GM23338 (cell line): ENCODE results near the gene CHMP6. TPM values are rescaled to one million over a fixed set of nuclear protein-coding genes. Genes with fewer than 3 reads are reported as not detected.

Source experiments
- ATAC-seq: fragments of 200-7000 bp; cut with Tn5 transposase; 3 replicates; pipeline ENCODE4 v1.9.1; 2020
- DNase-seq: peaks from one replicate; pipeline ENCODE4 v3.0.0-alpha.2; 2015; ENCODE audit warnings: low spot score
- H2AFZ ChIP-seq: fragments of 200-600 bp; sonication (generic); 2 replicates; pipeline ENCODE4 v1.8.0; 2016; ENCODE audit warnings: antibody characterized with exemption, mild to moderate bottlenecking, moderate library complexity
- H3F3A ChIP-seq: fragments of 200-600 bp; sonication (generic); replicated peaks from 2 replicates; pipeline ENCODE4 v1.8.0; 2017; ENCODE audit warnings: antibody characterized with exemption, mixed run types, low read depth
- H3K27ac ChIP-seq: fragments of 200-600 bp; sonication (generic); 2 replicates; pipeline ENCODE4 v1.6.1; 2016; ENCODE audit warnings: low read depth
- H3K27me3 ChIP-seq: fragments of 200-600 bp; sonication (generic); 2 replicates; pipeline ENCODE4 v1.8.0; 2016; ENCODE audit warnings: mild to moderate bottlenecking, mixed run types, moderate library complexity; ENCODE audit not compliant: insufficient read depth
- H3K36me3 ChIP-seq: fragments of 200-600 bp; sonication (generic); 2 replicates; pipeline ENCODE4 v1.8.0; 2016; ENCODE audit warnings: mild to moderate bottlenecking; ENCODE audit not compliant: insufficient read depth
- H3K4me1 ChIP-seq: fragments of 200-600 bp; sonication (generic); 2 replicates; pipeline ENCODE4 v1.8.0; 2016; ENCODE audit warnings: mild to moderate bottlenecking, moderate library complexity; ENCODE audit not compliant: insufficient read depth
- H3K4me2 ChIP-seq: fragments of 200-600 bp; sonication (generic); 2 replicates; pipeline ENCODE4 v1.7.1; 2017; ENCODE audit warnings: mixed run types
- H3K4me3 ChIP-seq: fragments of 200-600 bp; sonication (generic); 2 replicates; pipeline ENCODE4 v1.6.1; 2016; ENCODE audit warnings: mixed run types
- H3K79me2 ChIP-seq: fragments of 200-600 bp; sonication (generic); replicated peaks from 2 replicates; pipeline ENCODE4 v1.8.0; 2017; ENCODE audit warnings: mild to moderate bottlenecking; ENCODE audit not compliant: insufficient read depth
- H3K9me2 ChIP-seq: fragments of 200-600 bp; sonication (generic); 2 replicates; pipeline ENCODE4 v1.8.0; 2017; ENCODE audit not compliant: insufficient read depth
- H4K20me1 ChIP-seq: fragments of 200-600 bp; sonication (generic); replicated peaks from 2 replicates; pipeline ENCODE4 v1.8.0; 2017; ENCODE audit warnings: mild to moderate bottlenecking; ENCODE audit not compliant: insufficient read depth
- H3K27ac Mint-ChIP-seq: 2 replicates; pipeline ENCODE4 v1.8.0; 2020; ENCODE audit warnings: inconsistent platforms, mild to moderate bottlenecking, moderate library complexity, mixed read lengths
- H3K27me3 Mint-ChIP-seq: 3 replicates; pipeline ENCODE4 v1.8.0; 2022; ENCODE audit warnings: low read depth, mild to moderate bottlenecking, moderate library complexity, mixed read lengths, inconsistent platforms; ENCODE audit not compliant: insufficient read depth, poor library complexity
- H3K36me3 Mint-ChIP-seq: 3 replicates; pipeline ENCODE4 v1.8.0; 2021; ENCODE audit warnings: low read depth, mild to moderate bottlenecking, inconsistent platforms, moderate library complexity, mixed read lengths
- H3K4me1 Mint-ChIP-seq: 3 replicates; pipeline ENCODE4 v1.8.0; 2020; ENCODE audit warnings: mild to moderate bottlenecking, inconsistent platforms, mixed read lengths
- H3K4me3 Mint-ChIP-seq: 3 replicates; pipeline ENCODE4 v1.8.0; 2021; ENCODE audit warnings: moderate library complexity, mild to moderate bottlenecking, inconsistent platforms, mixed read lengths
- H3K9me3 Mint-ChIP-seq: 3 replicates; pipeline ENCODE4 v1.8.0; 2020; ENCODE audit warnings: moderate library complexity, mild to moderate bottlenecking, inconsistent platforms, mixed read lengths
- CREB1 ChIP-seq: fragments of 250-450 bp; sonication (Bioruptor Pico); IDR thresholded peaks from 2 replicates; pipeline ENCODE4 v1.5.0; 2020; ENCODE audit warnings: low read depth, mild to moderate bottlenecking, moderate library complexity
- CTCF ChIP-seq, 2 experiments: fragments of 200-600 bp in 1 of 2; sonication (generic) in 1 of 2; conservative IDR thresholded peaks; 2 replicates each; pipeline versions ENCODE4 v1.5.1 to v1.6.1; 2016 to 2017; ENCODE audit warnings: antibody characterized with exemption in 2 of 2, low read depth in 2 of 2, mild to moderate bottlenecking in 2 of 2, moderate library complexity in 1 of 2
- ETS1 ChIP-seq: IDR thresholded peaks from 2 replicates; pipeline ENCODE4 v1.6.1; 2016; ENCODE audit warnings: antibody characterized with exemption
- EZH2 ChIP-seq: fragments of 200-600 bp; sonication (generic); IDR thresholded peaks from one replicate; pipeline ENCODE4 v1.8.0; 2017; ENCODE audit warnings: antibody characterized with exemption, mild to moderate bottlenecking, low read depth; ENCODE audit not compliant: unreplicated experiment
- EZH2phosphoT487 ChIP-seq: fragments of 200-600 bp; sonication (generic); IDR thresholded peaks from one replicate; pipeline ENCODE4 v1.8.1; 2018; ENCODE audit warnings: antibody characterized with exemption; ENCODE audit not compliant: unreplicated experiment
- JUNB ChIP-seq: IDR thresholded peaks from one replicate; pipeline ENCODE4 v1.6.1; 2016; ENCODE audit warnings: antibody characterized with exemption; ENCODE audit not compliant: unreplicated experiment
- NANOG ChIP-seq: IDR thresholded peaks from 2 replicates; pipeline ENCODE4 v1.6.1; 2016; ENCODE audit warnings: antibody characterized with exemption, borderline replicate concordance
- POLR2AphosphoS5 ChIP-seq: IDR thresholded peaks from 2 replicates; pipeline ENCODE4 v1.6.1; 2016; ENCODE audit warnings: antibody characterized with exemption, low read depth
- REST ChIP-seq: IDR thresholded peaks from one replicate; pipeline ENCODE4 v1.6.1; 2018; ENCODE audit warnings: antibody characterized with exemption; ENCODE audit not compliant: unreplicated experiment
- STAT1 ChIP-seq: IDR thresholded peaks from one replicate; pipeline ENCODE4 v1.6.1; 2016; ENCODE audit warnings: antibody characterized with exemption; ENCODE audit not compliant: unreplicated experiment
- ZNF114 ChIP-seq: fragments of 250-450 bp; sonication (Bioruptor Pico); IDR thresholded peaks from 2 replicates; pipeline ENCODE4 v1.5.0; 2020; ENCODE audit warnings: mild to moderate bottlenecking, moderate library complexity
- ZNF331 ChIP-seq: fragments of 250-450 bp; sonication (Bioruptor Pico); IDR thresholded peaks from 2 replicates; pipeline ENCODE4 v1.5.0; 2020; ENCODE audit warnings: low read depth, mild to moderate bottlenecking, moderate library complexity
- ZNF462 ChIP-seq: fragments of 250-450 bp; sonication (Bioruptor Pico); IDR thresholded peaks from 2 replicates; pipeline ENCODE4 v1.5.0; 2020; ENCODE audit warnings: mild to moderate bottlenecking, moderate library complexity
- polyA plus RNA-seq: library from polyadenylated mRNA; unstranded; fragments of >200 nt; fragmentation: Nextera tagmentation; extraction: Ambion mirVana; gene quantifications from 2 replicates; pipeline ENCODE4 v1.2.1, GENCODE V29; 2016
- total RNA-seq: library from RNA; depleted of rRNA; stranded (reverse); fragments of >200 nt; shearing (Covaris generic); gene quantifications from 2 replicates; pipeline ENCODE4 v1.2.3, GENCODE V29; 2014

The CHMP6 gene
- total and polyA plus RNA-seq, 2 experiments from 2014 or later: 12.3 to 14.0 TPM

GRCh38 chr17:80946449-80946848, 45.2 kb upstream of the CHMP6 start:
- no peaks in the 10 kb centered on the region for H3K9me2 ChIP-seq
- no peak overlapping the region for H3K27ac Mint-ChIP-seq
- H3K4me2 ChIP-seq: no peak overlapping the region
- DNase-seq: no peak
- no peak overlapping the region for H3K4me3 Mint-ChIP-seq
- no peak overlapping the region for H3K4me3 ChIP-seq
- no peaks in the 10 kb centered on the region for H3K4me1 ChIP-seq
- no peaks in the 10 kb centered on the region for H4K20me1 ChIP-seq
- no peak for ATAC-seq
- TF ChIP-seq EZH2phosphoT487 (no peak), JUNB (no peak), ZNF331 (no peak), REST (no peak), NANOG (no peak), POLR2AphosphoS5 (no peak), ZNF114 (CRISPR knock-in tag) (no peak), CTCF (conservative IDR thresholded peaks at IDR 0.05; ENCODE audit: low read depth in 2 of 2) (no peak), ETS1 (no peak), CREB1 (no peak), EZH2 (no peak), ZNF462 (CRISPR knock-in tag) (no peak), STAT1 (no peak)
- H3K79me2 ChIP-seq: no peaks in the 10 kb centered on the region
- no peaks in the 10 kb centered on the region for H3F3A ChIP-seq
- peaks cover 18% of the 10 kb centered on the region for H3K36me3 Mint-ChIP-seq
- no peaks in the 10 kb centered on the region for H3K4me1 Mint-ChIP-seq
- H3K36me3 ChIP-seq: peaks cover 3% of the 10 kb centered on the region; the same call in 1 of the 2 replicates
- peaks cover 13% of the 10 kb centered on the region for H3K27me3 Mint-ChIP-seq
- no peaks in the 10 kb centered on the region for H3K27me3 ChIP-seq
- H3K9me3 Mint-ChIP-seq: no peaks in the 10 kb centered on the region
- H2AFZ ChIP-seq: no peak overlapping the region
- H3K27ac ChIP-seq: no peak overlapping the region
